Cardiac muscle cell (in vitro differentiated cells and primary cell): ENCODE data around the gene MAP7D2. TPM values are rescaled to one million over a fixed set of nuclear protein-coding genes. Genes with fewer than 3 reads are reported as not detected.

Source experiments
- DNase-seq, 2 donors: peaks; one replicate each; pipeline versions ENCODE4 v3.0.0 to v3.0.0-alpha.2; 2010 to 2017; ENCODE audit warnings: low read depth in 1 of 2, low spot score in 1 of 2
- H3K27ac ChIP-seq: fragments of 200-600 bp; sonication (generic); 2 replicates; pipeline ENCODE4 v1.5.1; 2016
- H3K27me3 ChIP-seq: fragments of 200-600 bp; sonication (generic); 2 replicates; pipeline ENCODE4 v1.6.0; 2016; ENCODE audit warnings: control low read depth
- H3K36me3 ChIP-seq: fragments of 200-600 bp; sonication (generic); 2 replicates; pipeline ENCODE4 v1.5.1; 2016; ENCODE audit warnings: control low read depth
- H3K4me1 ChIP-seq: fragments of 200-600 bp; sonication (generic); 2 replicates; pipeline ENCODE4 v1.8.1; 2017; ENCODE audit warnings: low read depth, mild to moderate bottlenecking, mixed run types
- H3K4me3 ChIP-seq: fragments of 200-600 bp; sonication (generic); 2 replicates; pipeline ENCODE4 v1.5.1; 2016; ENCODE audit warnings: mild to moderate bottlenecking
- H3K9me3 ChIP-seq: fragments of 200-600 bp; sonication (generic); 2 replicates; pipeline ENCODE4 v1.5.1; 2017; ENCODE audit warnings: low read depth, mild to moderate bottlenecking, control low read depth
- polyA plus RNA-seq: library from polyadenylated mRNA; unstranded; fragments of >200 nt; fragmentation: Nextera tagmentation; extraction: Ambion mirVana; gene quantifications from 2 replicates; pipeline ENCODE4 v1.2.1, GENCODE V29; 2016
- total RNA-seq: library from RNA; depleted of rRNA; stranded (reverse); fragments of >200 nt; gene quantifications from 2 replicates; pipeline ENCODE4 v1.2.3, GENCODE V29; 2016
- TF ChIP-seq, protein P1 (sequence below): IDR thresholded peaks from 2 replicates; pipeline ENCODE4 v1.5.1; 2012; ENCODE audit warnings: low read depth, mild to moderate bottlenecking, low read length

The MAP7D2 gene
- total and polyA plus RNA-seq, 2 experiments from 2014 or later: 0.05 to 0.36 TPM

DNA sequence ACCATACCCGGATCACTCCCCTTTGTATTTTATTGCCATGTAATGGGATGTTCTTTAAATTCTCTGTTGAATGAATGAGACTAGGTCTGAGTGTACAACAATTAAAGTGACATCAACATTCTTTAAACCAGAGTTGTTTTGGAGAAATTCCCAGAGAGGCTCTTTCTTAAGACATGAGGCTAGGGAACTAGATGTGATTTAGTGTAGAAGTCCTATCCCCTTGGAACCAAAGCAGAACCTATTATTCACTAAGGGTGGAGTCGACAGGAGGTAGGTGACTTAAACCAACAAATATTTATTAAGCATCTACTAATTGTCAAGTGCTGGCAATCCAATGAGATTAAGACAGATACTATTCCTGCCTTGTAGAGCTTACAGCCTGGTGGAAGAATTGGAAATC, 23.3 kb upstream of the MAP7D2 start:
- DNase-seq: peak in 1 of 2 donors; percentile 28
- H3K4me1 ChIP-seq: peaks cover 6% of the 10 kb centered on the region
- no peaks in the 10 kb centered on the region for H3K27me3 ChIP-seq
- no peaks in the 10 kb centered on the region for H3K9me3 ChIP-seq
- no peak overlapping the region for H3K27ac ChIP-seq
- H3K36me3 ChIP-seq: peaks cover 7% of the 10 kb centered on the region
- H3K4me3 ChIP-seq: no peak overlapping the region
- TF ChIP-seq, protein P1, sequence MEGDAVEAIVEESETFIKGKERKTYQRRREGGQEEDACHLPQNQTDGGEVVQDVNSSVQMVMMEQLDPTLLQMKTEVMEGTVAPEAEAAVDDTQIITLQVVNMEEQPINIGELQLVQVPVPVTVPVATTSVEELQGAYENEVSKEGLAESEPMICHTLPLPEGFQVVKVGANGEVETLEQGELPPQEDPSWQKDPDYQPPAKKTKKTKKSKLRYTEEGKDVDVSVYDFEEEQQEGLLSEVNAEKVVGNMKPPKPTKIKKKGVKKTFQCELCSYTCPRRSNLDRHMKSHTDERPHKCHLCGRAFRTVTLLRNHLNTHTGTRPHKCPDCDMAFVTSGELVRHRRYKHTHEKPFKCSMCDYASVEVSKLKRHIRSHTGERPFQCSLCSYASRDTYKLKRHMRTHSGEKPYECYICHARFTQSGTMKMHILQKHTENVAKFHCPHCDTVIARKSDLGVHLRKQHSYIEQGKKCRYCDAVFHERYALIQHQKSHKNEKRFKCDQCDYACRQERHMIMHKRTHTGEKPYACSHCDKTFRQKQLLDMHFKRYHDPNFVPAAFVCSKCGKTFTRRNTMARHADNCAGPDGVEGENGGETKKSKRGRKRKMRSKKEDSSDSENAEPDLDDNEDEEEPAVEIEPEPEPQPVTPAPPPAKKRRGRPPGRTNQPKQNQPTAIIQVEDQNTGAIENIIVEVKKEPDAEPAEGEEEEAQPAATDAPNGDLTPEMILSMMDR: no peak

DNA sequence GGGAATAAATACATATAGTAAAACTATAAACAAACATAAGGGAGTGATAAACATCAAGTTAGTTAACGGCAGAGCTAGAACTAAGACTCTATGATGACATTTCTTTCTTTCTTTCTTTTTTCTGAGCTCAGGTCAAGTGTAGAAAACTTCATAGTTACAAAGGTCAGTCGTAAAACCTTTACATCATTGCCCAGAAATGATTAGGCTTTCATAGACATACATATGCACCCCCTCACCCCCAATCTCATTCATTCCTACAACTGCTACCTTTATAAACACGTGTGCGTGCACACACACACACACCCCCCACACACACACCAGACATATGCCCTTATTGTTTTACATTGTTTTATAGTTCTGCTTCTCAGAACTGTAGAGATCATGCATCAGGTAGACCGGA, 19.2 kb upstream of the MAP7D2 start:
- TF ChIP-seq, protein P1: no peak
- Histone ChIP-seq H3K27me3 (no peaks in the 10 kb centered on the region), H3K9me3 (no peaks in the 10 kb centered on the region), H3K36me3 (peaks cover 16% of the 10 kb centered on the region), H3K4me1 (peaks cover 6% of the 10 kb centered on the region), H3K27ac (no peak overlapping the region), H3K4me3 (no peak overlapping the region)
- no peak for DNase-seq

DNA sequence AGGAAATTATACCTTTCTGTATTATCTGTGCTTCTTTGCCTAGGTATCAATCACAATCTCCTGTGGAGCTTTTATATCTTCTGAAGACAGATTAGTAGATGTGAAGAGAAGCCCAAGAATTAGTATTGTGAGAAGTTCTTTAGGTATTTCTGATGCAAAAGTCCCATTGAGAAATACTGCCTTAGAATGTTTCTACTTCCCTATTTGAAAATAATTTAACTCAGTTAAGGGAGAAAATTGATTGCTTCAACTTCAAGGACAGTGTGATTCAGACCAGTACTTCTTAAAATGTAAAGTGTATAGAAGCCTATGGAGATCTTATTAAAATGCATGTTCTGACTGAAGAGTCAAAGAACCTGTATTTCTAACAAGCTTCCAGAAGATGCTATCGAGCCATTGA, 16.0 kb upstream of the MAP7D2 start:
- H3K36me3 ChIP-seq: peaks cover 18% of the 10 kb centered on the region
- H3K4me1 ChIP-seq: no peaks in the 10 kb centered on the region
- H3K27ac ChIP-seq: no peak overlapping the region
- H3K9me3 ChIP-seq: no peaks in the 10 kb centered on the region
- no peaks in the 10 kb centered on the region for H3K27me3 ChIP-seq
- no peak overlapping the region for H3K4me3 ChIP-seq
- TF ChIP-seq, protein P1: no peak
- DNase-seq: no peak

DNA sequence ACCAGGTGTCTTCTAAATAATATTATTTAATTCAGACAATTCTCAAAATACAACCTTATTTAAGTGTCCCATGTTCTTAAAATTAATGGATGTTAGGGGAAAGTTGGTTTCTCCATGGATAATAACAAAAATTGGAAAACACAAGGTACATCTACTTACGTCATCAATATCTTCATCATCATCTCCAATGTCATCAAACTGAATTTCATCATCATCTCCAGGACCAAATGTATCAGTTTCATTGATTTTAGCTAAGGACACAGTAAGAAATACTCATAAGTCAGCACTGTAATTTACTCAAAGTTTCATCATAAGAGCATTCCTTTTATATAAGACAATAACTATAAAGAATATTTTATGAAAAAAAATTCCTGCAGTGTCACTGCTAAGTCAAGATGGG, 13.7 kb upstream of the MAP7D2 start:
- Histone ChIP-seq H3K36me3 (peaks cover 12% of the 10 kb centered on the region), H3K9me3 (no peaks in the 10 kb centered on the region), H3K4me3 (no peak overlapping the region), H3K27me3 (no peaks in the 10 kb centered on the region), H3K27ac (no peak overlapping the region), H3K4me1 (no peaks in the 10 kb centered on the region)
- no peak for DNase-seq
- TF ChIP-seq, protein P1: no peak

DNA sequence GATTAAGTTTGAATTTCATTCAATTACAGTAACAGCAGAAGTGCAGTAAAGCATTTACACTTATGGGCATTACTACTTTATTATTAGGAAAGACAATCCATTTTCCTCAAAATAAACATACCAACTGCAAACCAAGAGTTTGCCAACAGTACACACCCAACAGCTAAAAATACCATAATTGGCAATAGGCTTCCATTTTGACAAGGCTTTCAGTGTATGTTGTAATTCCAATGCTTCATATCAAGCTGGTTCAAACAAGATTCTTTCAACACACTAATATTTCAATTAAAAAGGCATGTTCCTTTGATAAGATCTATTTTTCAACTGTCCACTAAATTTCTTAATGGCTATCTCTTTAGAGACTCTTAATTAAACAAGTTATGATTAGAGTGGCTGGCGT, 12.8 kb upstream of the MAP7D2 start:
- no peaks in the 10 kb centered on the region for H3K9me3 ChIP-seq
- H3K27ac ChIP-seq: no peak overlapping the region
- no peaks in the 10 kb centered on the region for H3K27me3 ChIP-seq
- peaks cover 12% of the 10 kb centered on the region for H3K36me3 ChIP-seq
- DNase-seq: no peak
- no peak overlapping the region for H3K4me3 ChIP-seq
- no peaks in the 10 kb centered on the region for H3K4me1 ChIP-seq
- TF ChIP-seq, protein P1: no peak

DNA sequence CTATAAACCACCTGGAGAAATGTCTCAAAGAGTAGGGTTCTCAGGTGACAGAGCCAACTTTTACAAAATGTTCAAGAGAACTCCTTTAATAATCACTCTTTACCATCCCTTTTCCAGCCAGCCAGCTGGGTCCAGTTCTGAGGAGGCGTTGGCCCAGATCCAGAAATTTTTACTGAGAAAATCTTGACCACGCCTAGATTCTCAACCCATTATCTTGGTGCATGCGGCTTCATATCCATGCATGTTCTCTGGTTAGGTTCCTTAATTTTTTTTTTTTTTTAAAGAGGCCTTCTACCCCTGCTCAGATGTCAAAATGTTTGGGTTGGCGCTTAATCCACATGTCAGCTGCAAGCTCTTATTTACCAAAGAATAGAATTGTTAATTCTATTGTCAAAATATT, 12.0 kb upstream of the MAP7D2 start:
- Histone ChIP-seq H3K4me1 (no peaks in the 10 kb centered on the region), H3K36me3 (peaks cover 12% of the 10 kb centered on the region), H3K27ac (no peak overlapping the region), H3K9me3 (no peaks in the 10 kb centered on the region), H3K27me3 (no peaks in the 10 kb centered on the region), H3K4me3 (no peak overlapping the region)
- TF ChIP-seq, protein P1: no peak
- no peak for DNase-seq
